ENCODE data around the gene TRABD2A. TPM values are rescaled to one million over a fixed set of nuclear protein-coding genes. Genes with fewer than 3 reads are reported as not detected.
A peak's percentile ranks its signal among the peaks of the same experiment; 100 is the strongest.
"Not testable (repeated sequence)": the region's sequence is repeated elsewhere in the genome, so short reads cannot be mapped to it uniquely, and the experiment has no call there.

TRABD2A gene
- total RNA-seq (2014; rRNA removed; shearing (Covaris generic)) = 22.7 and 30.4 TPM in 2 replicates
- polyA plus RNA-seq (2015; cell fraction: cytosol; rRNA removed) = 10.5 and 14.0 TPM in 2 replicates
- 6.6 and 7.3 TPM in 2 replicates for polyA plus RNA-seq (2015; cell fraction: nucleus; rRNA removed)

DNA sequence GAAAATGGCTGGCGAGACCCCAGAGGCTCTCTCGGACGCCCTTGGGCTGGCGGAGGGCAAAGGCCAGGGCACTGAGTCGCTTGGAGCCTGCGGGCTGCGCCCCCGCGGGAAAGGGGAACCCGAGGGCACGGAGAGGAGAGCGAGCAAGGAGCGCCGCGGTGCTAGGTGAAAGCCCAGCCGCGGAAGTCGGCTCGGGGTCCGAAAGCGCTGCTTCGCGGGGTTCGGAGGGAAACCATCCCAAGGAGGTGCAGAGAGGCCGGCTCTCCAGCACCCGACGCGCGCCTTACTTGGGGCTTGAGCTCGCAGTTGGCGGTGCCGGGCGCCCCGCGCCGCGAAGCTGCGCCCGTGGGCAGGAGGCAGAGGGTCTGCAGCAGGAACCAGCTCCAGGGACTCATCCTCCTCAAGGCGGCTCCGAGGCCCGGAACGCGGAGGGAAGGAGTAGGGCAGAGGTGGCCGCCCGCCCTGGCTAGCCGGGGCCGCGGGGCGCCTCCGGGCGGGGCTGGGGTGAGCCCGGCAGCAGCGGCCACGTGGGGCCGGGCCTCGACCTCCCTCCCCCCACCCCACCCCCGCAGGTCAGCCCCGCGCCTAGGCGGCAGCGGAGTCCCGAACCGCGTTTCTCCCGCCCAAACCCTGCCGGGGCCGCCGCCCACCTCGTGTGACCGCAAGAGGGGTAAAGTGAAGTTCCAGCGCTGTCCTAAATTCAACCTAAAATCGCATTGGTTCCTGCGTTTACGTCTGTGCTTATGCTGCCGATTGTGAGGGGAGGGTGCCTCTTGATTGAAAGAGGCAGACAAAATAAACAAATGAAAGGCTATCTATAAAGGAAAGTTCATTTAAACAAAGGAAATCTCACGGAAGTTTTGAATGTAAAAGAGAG is at the start of gene TRABD2A:
TSS of gene TRABD2A (minus strand) at position 440 of the 877 bp plus-strand sequence. CDS start at position 395, 45 bp downstream.
- peak; percentile 25 for DNase-seq (ENCODE audit: low read depth)

DNA sequence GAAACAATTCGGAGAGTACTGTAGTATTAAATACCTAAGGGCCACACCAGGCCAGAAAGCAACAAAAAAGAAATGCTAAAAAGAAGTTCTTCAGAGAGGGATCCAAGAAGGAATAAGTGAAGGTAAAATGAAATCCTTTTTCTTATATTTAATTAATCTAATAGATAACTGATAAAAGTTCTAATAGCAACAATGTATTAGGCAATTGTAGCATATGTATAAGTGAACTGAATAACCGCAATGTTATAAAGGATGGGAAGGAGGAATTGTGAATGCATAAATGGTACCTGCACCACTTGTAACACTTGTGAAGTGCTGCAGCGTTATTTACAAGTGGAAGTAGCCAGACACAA is 46.4 kb upstream of the TRABD2A start:
- DNase-seq (ENCODE audit: low read depth) = no peak

DNA sequence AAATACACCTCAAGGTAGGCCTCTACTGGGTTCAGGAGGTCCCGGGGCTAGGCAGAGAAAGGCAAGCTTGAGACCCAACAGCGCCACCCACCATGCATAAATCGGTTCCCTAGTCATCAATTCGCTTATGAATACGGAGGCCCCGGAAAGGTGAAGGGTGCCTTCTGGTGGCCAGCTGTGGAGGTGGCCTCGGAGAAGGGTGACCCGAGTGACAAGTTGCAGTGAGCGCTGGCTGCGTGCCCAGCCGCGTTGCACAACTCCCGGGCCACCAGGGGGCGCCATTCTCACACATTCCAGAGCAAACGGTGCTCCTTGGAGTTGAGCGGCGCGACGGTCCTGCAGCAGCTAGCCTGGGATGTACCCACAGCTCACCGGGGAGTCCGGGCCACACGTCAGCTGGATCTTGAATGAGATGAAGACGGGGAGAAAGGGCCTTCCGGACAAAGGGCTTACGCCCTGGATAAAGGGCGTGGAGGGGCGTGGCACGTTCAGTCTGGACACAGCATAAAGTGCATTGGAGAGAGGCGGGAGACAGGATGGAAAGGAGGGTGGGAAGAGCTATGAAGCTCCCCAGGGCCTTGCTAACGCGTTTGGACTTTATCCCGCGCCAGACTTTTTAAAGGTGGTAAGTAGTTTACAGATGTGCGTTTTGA is 45.0 kb upstream of the TRABD2A start:
- peak; percentile 95 for DNase-seq (ENCODE audit: low read depth)

DNA sequence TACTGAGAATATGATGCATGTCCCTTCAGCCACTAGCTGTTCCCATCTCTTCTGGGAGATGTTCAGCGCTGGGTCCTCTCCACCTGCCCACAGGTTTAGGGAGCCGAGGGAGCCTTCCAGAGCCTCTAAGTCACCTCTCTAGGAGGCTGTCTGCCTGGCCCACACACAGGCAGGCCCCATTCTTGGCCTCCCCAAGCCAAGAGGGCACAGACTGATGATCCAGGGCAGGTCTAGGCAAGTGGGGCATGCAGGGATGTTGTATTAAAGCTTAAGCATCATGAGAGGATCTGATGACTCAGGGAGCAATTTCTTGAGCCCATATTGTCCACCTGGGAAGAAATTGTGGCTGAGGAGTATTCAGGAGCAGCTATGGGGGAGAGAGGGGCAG is 44.4 kb upstream of the TRABD2A start:
- DNase-seq (ENCODE audit: low read depth) = no peak

- DNase-seq (ENCODE audit: low read depth) = peak; percentile 38
Measured at GRCh38 chr2:84924173-84925106, 43.6 kb upstream of the TRABD2A start.

DNA sequence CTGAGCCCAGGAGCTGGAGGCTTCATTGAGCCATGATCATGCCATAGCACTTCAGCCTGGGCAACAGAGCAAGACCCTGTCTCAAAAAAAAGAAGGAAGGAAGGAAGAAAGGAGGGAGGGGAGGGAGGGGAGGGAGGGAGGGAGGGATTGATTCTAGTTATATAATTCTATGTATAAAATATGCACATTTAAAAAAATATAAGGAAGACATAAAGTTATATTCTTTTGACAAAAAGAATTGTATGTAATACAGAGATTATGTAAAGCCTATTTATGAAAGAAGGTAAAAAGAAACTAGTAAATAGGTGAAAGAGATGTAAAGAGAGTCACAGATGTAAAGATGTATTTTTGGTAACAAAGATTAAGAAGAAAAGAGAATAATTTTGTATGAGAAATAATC is 42.1 kb upstream of the TRABD2A start:
- no peak for DNase-seq (ENCODE audit: low read depth)

DNA sequence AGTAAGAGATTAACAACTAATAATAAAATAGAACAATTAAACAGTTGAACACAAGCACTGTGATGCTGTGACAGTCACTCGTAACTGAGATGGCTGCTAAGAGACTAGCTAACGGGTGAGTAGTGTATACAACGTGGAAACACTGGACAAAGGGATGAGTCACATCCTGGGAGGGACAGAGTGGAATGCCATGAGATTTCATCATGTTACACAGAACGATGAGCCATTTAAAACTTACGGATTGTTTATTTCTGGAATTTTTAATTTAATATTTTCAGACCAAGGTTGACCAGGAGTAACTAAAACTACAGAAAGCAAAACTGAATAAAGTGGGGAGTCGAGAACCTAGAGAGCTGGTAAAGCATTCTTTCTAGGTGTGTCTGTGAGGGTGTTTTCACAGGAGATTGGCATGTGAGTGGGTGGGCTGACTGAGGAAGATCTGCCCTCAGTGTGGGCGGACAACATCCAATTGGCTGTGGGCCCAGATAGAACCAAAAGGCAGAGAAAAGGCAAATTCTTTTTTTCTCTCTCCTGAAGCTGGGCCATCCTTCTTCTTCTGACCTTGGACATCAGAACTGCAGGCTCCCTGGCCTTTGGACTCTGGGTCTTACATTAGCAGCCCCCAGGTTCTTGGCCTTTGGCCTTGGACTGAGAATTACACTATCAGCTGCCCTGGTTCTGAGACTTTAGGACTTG is 39.1 kb upstream of the TRABD2A start:
- DNase-seq (ENCODE audit: low read depth) = peak; percentile 92

DNA sequence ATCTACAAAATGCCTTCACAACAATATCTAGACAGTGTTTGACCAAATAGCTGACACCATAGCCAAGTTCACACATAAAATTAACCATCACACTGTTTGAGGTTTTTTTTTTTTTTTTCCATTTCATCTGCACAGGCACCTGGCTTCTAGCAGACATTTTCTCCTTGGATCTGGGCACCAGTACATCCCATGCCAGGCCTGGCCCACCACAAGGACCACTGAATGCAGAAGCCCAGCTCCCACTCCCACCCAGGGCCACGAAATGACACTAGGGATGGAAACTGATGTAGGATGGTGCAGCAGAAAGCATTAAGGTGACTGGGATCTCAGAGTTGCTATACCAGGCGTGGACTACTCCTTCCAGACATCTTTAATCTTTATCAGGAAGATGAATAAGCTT is 37.5 kb upstream of the TRABD2A start:
- no peak for DNase-seq (ENCODE audit: low read depth)

GRCh38 chr2:84917821-84918220 is 36.9 kb upstream of the TRABD2A start:
- not testable (repeated sequence) for DNase-seq (ENCODE audit: low read depth)

GRCh38 chr2:84915675-84916074 is 34.8 kb upstream of the TRABD2A start:
- DNase-seq (ENCODE audit: low read depth) = not testable (repeated sequence)

DNA sequence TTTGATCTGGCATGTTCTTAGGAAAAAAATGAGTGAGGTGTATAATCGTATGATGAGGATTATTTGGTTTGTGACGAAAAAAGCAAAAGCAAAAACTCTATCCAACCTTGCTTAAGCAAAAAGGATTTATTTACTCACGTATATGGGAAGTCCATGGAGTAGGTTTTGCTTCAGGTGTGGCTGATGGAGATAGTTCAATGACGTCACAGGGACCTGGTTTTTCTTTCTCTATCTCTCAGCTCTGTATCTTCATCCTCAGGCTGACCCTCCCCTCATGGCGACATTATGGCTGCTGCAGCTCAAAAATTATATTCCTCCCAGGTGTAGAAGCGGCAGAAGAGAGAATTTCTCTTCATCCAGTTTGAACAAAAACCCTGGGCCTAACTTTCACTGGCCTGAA is 33.5 kb upstream of the TRABD2A start:
- DNase-seq (ENCODE audit: low read depth) = no peak

DNA sequence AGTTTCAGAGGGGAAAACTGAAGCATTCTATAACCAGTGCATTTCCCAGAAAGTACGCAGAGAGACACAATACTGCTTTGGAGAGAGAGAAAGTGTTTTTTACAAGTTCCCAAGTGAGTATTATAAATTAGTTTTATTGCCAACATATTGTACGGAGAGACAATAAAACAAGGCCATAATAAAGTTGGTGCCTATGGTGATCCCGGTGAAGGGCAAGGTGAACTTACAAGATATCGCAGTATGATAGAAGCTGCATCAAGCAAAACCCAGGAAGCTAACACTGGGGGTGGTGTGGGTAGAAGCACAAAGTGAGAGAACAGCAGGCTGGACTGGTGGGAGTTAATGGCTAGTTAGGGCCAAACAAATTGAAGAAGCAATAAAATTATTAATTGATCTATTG is 32.1 kb upstream of the TRABD2A start:
- no peak for DNase-seq (ENCODE audit: low read depth)

DNA sequence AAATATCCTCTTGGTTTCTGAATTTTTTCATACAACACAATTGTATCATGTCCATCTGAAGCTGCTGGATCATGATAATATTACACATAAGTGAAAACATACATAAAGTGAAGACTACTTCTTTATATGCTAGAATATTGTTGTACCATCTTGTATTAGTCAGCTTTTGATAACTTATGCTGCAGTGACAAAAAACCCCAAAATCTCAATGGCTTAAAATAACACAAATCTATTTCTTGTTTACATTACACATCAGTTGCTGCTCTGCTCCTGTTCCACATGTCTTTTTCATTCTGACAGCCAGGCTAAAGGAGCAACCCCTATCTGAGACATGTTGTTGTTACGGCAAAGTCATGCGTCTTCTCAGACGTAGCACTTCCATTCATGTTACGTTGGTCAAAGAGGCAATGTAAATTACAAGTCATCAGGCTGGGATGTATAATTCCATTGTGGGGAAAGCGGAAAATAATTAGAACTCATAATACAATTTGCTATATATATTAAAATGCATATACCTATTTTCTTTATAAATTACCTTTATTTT is 30.3 kb upstream of the TRABD2A start:
- DNase-seq (ENCODE audit: low read depth) = no peak

DNA sequence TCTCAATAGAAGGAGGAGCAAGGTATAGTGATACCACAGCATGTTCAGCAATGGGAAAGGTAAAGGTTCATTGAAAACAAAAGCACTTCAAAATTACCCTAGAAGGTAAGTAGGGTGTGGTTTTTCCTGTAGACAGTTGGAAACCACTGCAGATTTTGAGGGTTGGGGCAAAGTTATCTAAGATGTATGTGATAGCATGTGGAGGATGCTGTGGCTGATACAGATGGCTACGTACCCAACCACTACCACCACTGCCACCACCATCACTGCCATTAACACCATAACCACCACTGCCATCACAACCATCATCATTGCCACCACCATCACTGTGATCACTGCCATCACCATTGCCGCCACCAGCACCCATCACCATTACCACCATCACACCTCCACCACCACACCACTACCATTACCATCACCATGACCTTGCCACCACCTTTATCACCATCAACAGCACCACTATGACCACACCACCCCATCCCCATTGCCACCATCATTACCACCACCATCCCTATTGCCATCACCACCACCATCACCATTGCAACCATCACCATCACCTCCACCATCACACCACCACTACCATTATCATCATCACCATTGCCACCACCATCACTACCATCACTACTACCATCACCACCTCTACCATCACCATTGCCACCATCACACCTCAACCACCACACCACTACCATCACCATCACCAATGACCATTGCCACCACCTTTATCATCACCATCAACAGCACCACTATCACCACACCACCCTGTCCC is 28.2 kb upstream of the TRABD2A start:
- DNase-seq (ENCODE audit: low read depth) = no peak

GRCh38 chr2:84906900-84907714 is 26.2 kb upstream of the TRABD2A start:
- DNase-seq (ENCODE audit: low read depth) = peak; percentile 89

GRCh38 chr2:84906108-84906899 is 25.4 kb upstream of the TRABD2A start:
- no peak for DNase-seq (ENCODE audit: low read depth)

GRCh38 chr2:84905181-84906107 is 24.6 kb upstream of the TRABD2A start, which contains the start of gene TMSB10:
TMSB10 (plus strand) TSS chr2:84905656.
- peak; percentile 85 for DNase-seq (ENCODE audit: low read depth)

All from HT1080 (cell line).